ENCODE data around the gene TAX1BP1. TPM values are rescaled to one million over a fixed set of nuclear protein-coding genes. Genes with fewer than 3 reads are reported as not detected.

TAX1BP1 gene
- total and polyA plus RNA-seq, 2 donors (not counting 3 experiments of a cell fraction or from before 2014, with no cell fraction given), result 77.7 to 93.2 TPM

DNA sequence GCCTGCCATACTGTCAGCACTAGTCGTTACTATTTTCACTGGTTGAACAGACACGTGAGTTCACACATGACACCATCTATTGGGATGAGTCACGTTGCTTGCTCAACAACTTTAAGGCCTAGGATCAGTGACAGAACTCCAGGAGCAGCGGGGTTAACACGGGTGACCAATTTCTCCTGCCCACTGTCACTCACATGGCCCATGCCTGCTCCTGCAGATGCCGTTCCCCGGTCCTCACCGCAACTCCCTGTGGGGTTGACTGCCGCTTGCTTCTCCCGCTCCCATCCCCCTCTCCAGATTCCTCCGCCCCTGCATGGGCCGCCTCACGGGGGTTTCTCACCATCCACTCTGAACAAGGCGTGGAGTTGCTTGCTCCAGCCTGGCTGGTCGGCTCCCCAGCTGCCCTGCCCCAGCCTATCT is 128.2 kb downstream of the TAX1BP1 start:
- BruUV-seq (replicated peaks), result no TSS peak

More for the DNA sequence above, 128.2 kb downstream of the TAX1BP1 start:
- no peak for FAIRE-seq
- Histone ChIP-seq H4K20me1 (replicated peaks; ENCODE audit: control insufficient read depth, extremely low read depth, insufficient read depth, low read length) (no peaks in the 10 kb centered on the region), H3K4me2 (ENCODE audit: insufficient read depth, low read length) (no peak overlapping the region), H3K9me1 (replicated peaks; ENCODE audit: control insufficient read depth, extremely low read depth, insufficient read depth, low read length) (no peaks in the 10 kb centered on the region), H3K79me2 (ENCODE audit: control insufficient read depth, insufficient read depth, low read length) (no peaks in the 10 kb centered on the region), H3K4me3 (replicated peaks in 1 of 3; ENCODE audit: insufficient read depth in 1 of 3, low read depth in 1 of 3, low read length in 3 of 3) (no peak overlapping the region), H3K4me1 (ENCODE audit: control insufficient read depth, extremely low read depth, insufficient read depth, low read length) (peaks cover 11% of the 10 kb centered on the region), H2AFZ (ENCODE audit: low read depth, low read length) (no peak overlapping the region), H3K36me3 (ENCODE audit: control insufficient read depth in 2 of 2, extremely low read depth in 1 of 2, insufficient read depth in 2 of 2, low read length in 2 of 2) (no peaks in the 10 kb centered on the region), H3K9ac (replicated peaks; ENCODE audit: extremely low read depth, insufficient read depth, low read length) (no peak overlapping the region), H3K27me3 (ENCODE audit: control insufficient read depth in 2 of 2, insufficient read depth in 2 of 2, low read length in 2 of 2) (no peaks in the 10 kb centered on the region), H3K9me3 (replicated peaks; ENCODE audit: control insufficient read depth, insufficient read depth, low read length) (no peaks in the 10 kb centered on the region), H3K27ac (ENCODE audit: insufficient read depth, low read depth, low read length) (no peak overlapping the region)
- CTCF ChIA-PET, result no interaction called here
- TF ChIP-seq EZH2 (IDR thresholded peaks at IDR 0.05; ENCODE audit: borderline replicate concordance, low read depth, low read length, severe bottlenecking), result no peak
- no peak for TF ChIP-seq FOS (IDR thresholded peaks at IDR 0.05; ENCODE audit: borderline replicate concordance, insufficient read depth, low read length)
- TF ChIP-seq POLR2AphosphoS5 (IDR thresholded peaks at IDR 0.05; ENCODE audit: insufficient read depth, low read depth, low read length), result no peak
- no peak for TF ChIP-seq MAX (IDR thresholded peaks at IDR 0.05; ENCODE audit: insufficient read depth, insufficient read length)
- no peak for TF ChIP-seq GATA2 (IDR thresholded peaks at IDR 0.05; ENCODE audit: insufficient read depth, insufficient read length, low read depth, low read length)
- TF ChIP-seq JUN (IDR thresholded peaks at IDR 0.05; ENCODE audit: borderline replicate concordance, insufficient read depth, insufficient read length, low read depth), result no peak
- no peak for TF ChIP-seq POLR2A (IDR thresholded peaks at IDR 0.05; ENCODE audit: low read depth, low read length)
- no peak for TF ChIP-seq MYC (IDR thresholded peaks at IDR 0.05; ENCODE audit: low read depth, low read length)
- TF ChIP-seq CTCF (IDR thresholded peaks at IDR 0.05; ENCODE audit: extremely low read depth in 1 of 2, insufficient read depth in 1 of 2, low read depth in 1 of 2, low read length in 2 of 2), result no peak
- dilution Hi-C loops (cut with MboI; ENCODE audit: extremely low pct_ligation_motif_present, low sequenced_read_pairs) (no loop called here), intact Hi-C loops (cut with micrococcal nuclease) (no loop called here)
- no peak for DNase-seq (ENCODE audit: low read depth, low spot score)
- POLR2A ChIA-PET, result no interaction called here

All from endothelial cell of umbilical vein (primary cell).